ENCODE measurements around the gene TXLNA. TPM values are rescaled to one million over a fixed set of nuclear protein-coding genes. Genes with fewer than 3 reads are reported as not detected.

Gene TXLNA
- total and polyA plus RNA-seq, 7 experiments from 2014 or later = 16.7 to 83.3 (median 31.4) TPM

DNA sequence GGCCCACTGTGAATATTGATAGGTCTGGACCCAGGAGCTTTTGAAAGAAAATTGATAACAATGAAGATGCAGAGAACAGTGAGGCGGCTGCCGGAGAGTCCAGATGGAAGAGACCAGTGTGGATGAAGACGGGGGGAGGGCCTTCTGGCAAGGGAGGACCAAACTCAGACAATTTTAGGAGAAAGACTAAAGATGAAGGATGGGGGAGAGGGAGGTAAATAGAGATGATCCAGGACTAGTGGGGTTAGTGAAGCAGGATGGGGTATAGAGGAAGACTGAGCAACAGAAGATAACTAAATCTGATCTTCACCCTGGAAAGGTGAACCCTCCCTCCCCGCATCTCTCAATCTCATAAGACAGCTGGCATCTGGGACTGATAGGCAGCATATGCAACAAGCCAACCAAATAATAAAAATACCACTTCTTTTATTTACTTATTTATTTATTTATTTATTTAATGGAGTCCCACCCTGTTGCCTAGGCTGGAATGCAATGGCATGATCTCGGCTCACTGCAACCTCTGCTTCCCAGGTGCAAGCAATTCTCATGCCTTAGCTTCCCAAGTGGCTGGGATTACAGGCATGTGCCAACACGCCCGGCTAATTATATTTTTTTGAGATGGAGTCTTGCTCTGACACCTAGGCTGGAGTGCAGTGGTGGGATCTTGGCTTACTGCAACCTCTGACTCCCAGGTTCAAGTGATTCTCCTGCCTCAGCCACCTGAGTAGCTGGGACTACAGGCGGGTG lies 53.3 kb downstream of the TXLNA start:
- ATAC-seq = peak; percentile 11
- H3K27me3 Mint-ChIP-seq = no peaks in the 10 kb centered on the region
- DNase-seq = no peak
- no peaks in the 10 kb centered on the region for H3K27me3 ChIP-seq (ENCODE audit: control insufficient read depth in 2 of 2, insufficient read depth in 2 of 2, low read length in 2 of 2)
- no peak overlapping the region for H3K27ac ChIP-seq (ENCODE audit: low read depth, low read length)
- H3K4me1 Mint-ChIP-seq = peaks cover 0 to 10% (median 4%) of the 10 kb centered on the region in 7 donors
- intact Hi-C loops (cut with micrococcal nuclease) = no loop called here
- no peaks in the 10 kb centered on the region for H3K9me3 ChIP-seq (ENCODE audit: control insufficient read depth in 2 of 3, low read length in 3 of 3)
- no peak overlapping the region for H3K4me3 ChIP-seq (ENCODE audit: low read length)
- ChIA-PET POLR2A (interaction anchor here (0.6 kb wide), 1 partner anchor 21 kb away, joined by 3 read pairs; no protein-coding TSS in a partner anchor), CTCF (no interaction called here)
- peaks cover 11 to 15% (median 13%) of the 10 kb centered on the region in 5 donors for H3K36me3 Mint-ChIP-seq
- H3K27ac Mint-ChIP-seq = peak overlapping the region in 4 of 9 donors; percentile 25 to 77 (median 62)
- H3K4me1 ChIP-seq (ENCODE audit: control insufficient read depth in 2 of 2, insufficient read depth in 2 of 2, low read length in 2 of 2) = no peaks in the 10 kb centered on the region
- H3K9me3 Mint-ChIP-seq = no peaks in the 10 kb centered on the region
- H3K36me3 ChIP-seq (ENCODE audit: control insufficient read depth in 2 of 3, insufficient read depth in 3 of 3, low read length in 3 of 3) = peaks cover 10 to 44% (median 12%) of the 10 kb centered on the region in 3 experiments
- no peak overlapping the region for H3K4me3 Mint-ChIP-seq

DNA sequence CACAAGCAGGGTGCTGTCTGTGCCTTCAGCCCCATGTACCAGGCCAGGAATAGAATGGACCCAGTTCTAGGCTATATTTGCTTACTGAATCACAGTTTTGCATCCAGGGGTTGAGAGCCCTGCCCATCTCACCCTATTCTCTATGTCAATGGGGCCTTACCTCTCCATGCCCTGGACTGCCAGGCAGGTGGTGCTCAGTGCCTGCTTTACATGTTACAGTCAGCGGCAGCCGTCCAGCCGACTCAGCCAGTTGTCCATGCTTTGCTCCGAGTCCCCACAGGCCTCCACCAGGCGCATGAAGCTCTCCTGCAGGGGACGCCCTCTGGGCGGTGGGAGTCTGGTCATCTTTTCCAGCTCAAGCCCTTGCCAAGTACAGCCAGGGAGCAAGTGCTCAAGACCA lies 55.3 kb downstream of the TXLNA start:
- intact Hi-C loops (cut with micrococcal nuclease) = no loop called here
- H3K27me3 Mint-ChIP-seq = no peaks in the 10 kb centered on the region
- no peaks in the 10 kb centered on the region for H3K9me3 ChIP-seq (ENCODE audit: control insufficient read depth in 2 of 3, low read length in 3 of 3)
- no peaks in the 10 kb centered on the region for H3K9me3 Mint-ChIP-seq
- peaks cover 0 to 5% (median 0%) of the 10 kb centered on the region in 5 donors for H3K36me3 Mint-ChIP-seq
- H3K27ac ChIP-seq (ENCODE audit: low read depth, low read length) = no peak overlapping the region
- ATAC-seq (no peak), DNase-seq (no peak)
- H3K27ac Mint-ChIP-seq = no peak overlapping the region
- ChIA-PET POLR2A (interaction anchor here (28.2 kb wide), 1 partner anchor 25 kb away, joined by 738 read pairs; the partner anchor contains the start of gene LCK), CTCF (interaction anchor here (1.3 kb wide), 1 partner anchor 137 kb away, joined by 4 read pairs; no protein-coding TSS in a partner anchor)
- H3K4me1 Mint-ChIP-seq = peaks cover 0 to 7% (median 6%) of the 10 kb centered on the region in 7 donors
- peaks cover 0 to 29% (median 3%) of the 10 kb centered on the region in 3 experiments for H3K36me3 ChIP-seq (ENCODE audit: control insufficient read depth in 2 of 3, insufficient read depth in 3 of 3, low read length in 3 of 3)
- H3K4me1 ChIP-seq (ENCODE audit: control insufficient read depth in 2 of 2, insufficient read depth in 2 of 2, low read length in 2 of 2) = no peaks in the 10 kb centered on the region
- no peaks in the 10 kb centered on the region for H3K27me3 ChIP-seq (ENCODE audit: control insufficient read depth in 2 of 2, insufficient read depth in 2 of 2, low read length in 2 of 2)
- no peak overlapping the region for H3K4me3 Mint-ChIP-seq
- H3K4me3 ChIP-seq (ENCODE audit: low read length) = no peak overlapping the region

DNA sequence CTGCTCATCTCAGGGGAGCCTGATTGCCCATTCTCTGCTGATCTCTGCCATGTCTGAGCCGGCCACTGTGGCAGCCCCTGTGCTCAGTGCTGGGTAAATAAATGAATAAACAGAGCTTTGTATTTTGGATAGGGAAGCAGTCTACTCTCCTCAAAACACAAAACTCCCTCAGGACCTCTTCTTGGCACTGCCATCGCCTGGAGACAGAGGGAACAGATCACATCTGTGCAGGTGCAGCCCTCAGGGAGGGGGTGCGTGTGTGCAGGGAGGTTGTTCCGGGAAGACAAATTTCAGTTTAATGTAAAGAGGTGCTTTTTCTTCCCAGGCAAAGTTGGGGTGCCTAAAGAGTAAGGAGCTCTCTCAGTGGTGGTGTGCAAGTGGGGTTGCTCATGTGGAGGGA lies 59.9 kb downstream of the TXLNA start:
- peaks cover 0 to 6% (median 0%) of the 10 kb centered on the region in 3 experiments for H3K36me3 ChIP-seq (ENCODE audit: control insufficient read depth in 2 of 3, insufficient read depth in 3 of 3, low read length in 3 of 3)
- no peaks in the 10 kb centered on the region for H3K27me3 Mint-ChIP-seq
- H3K9me3 ChIP-seq (ENCODE audit: control insufficient read depth in 2 of 3, low read length in 3 of 3) = no peaks in the 10 kb centered on the region
- peak overlapping the region; percentile 68 to 93 (median 91) for H3K4me3 Mint-ChIP-seq
- no peak for DNase-seq
- peaks cover 8 to 16% of the 10 kb centered on the region in 2 donors for H3K4me1 ChIP-seq (ENCODE audit: control insufficient read depth in 2 of 2, insufficient read depth in 2 of 2, low read length in 2 of 2)
- H3K27me3 ChIP-seq (ENCODE audit: control insufficient read depth in 2 of 2, insufficient read depth in 2 of 2, low read length in 2 of 2) = no peaks in the 10 kb centered on the region
- no peak for ATAC-seq
- no peaks in the 10 kb centered on the region for H3K36me3 Mint-ChIP-seq
- peak overlapping the region in 5 of 9 donors; percentile 21 to 67 (median 43) for H3K27ac Mint-ChIP-seq
- H3K4me1 Mint-ChIP-seq = peaks cover 6 to 31% (median 21%) of the 10 kb centered on the region in 7 donors
- H3K4me3 ChIP-seq (ENCODE audit: low read length) = no peak overlapping the region
- ChIA-PET CTCF (interaction anchor here (0.6 to 4.1 kb wide), 6 partner anchors 10 to 698 kb away, joined by 6 to 38 read pairs (median 14); partner anchors contain the start of genes HDAC1 and LCK), POLR2A (interaction anchor here (0.6 to 28.2 kb wide), 14 partner anchors 13 to 120 kb away, joined by 3 to 738 read pairs (median 6); partner anchors contain the start of genes CCDC28B, HDAC1, LCK and MARCKSL1)
- intact Hi-C loops (cut with micrococcal nuclease) = no loop called here
- no peaks in the 10 kb centered on the region for H3K9me3 Mint-ChIP-seq
- no peak overlapping the region for H3K27ac ChIP-seq (ENCODE audit: low read depth, low read length)

DNA sequence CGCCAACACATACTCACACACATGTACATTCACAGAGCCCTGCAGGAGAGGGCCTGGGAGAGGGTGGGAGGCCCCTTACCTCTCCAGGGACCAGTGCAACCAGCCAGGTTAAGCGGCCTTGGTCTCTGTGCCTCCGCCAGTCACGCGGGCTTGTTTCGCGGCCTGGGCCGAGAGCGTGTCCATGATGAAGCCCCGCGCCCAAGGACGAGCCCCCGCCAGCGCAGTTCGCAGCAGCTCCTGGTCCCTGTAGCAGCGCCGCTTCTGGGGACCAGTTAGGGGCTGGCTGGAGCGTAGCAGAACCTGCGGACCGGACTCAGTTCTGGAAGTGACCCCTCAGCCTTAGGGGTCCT lies 60.3 kb downstream of the TXLNA start:
- Histone ChIP-seq H3K9me3 (ENCODE audit: control insufficient read depth in 2 of 3, low read length in 3 of 3) (no peaks in the 10 kb centered on the region), H3K4me1 (ENCODE audit: control insufficient read depth in 2 of 2, insufficient read depth in 2 of 2, low read length in 2 of 2) (peaks cover 8 to 16% of the 10 kb centered on the region in 2 donors), H3K4me3 (ENCODE audit: low read length) (peak overlapping the region; percentile 94), H3K27me3 (ENCODE audit: control insufficient read depth in 2 of 2, insufficient read depth in 2 of 2, low read length in 2 of 2) (no peaks in the 10 kb centered on the region), H3K36me3 (ENCODE audit: control insufficient read depth in 2 of 3, insufficient read depth in 3 of 3, low read length in 3 of 3) (peaks cover 0 to 6% (median 0%) of the 10 kb centered on the region in 3 experiments), H3K27ac (ENCODE audit: low read depth, low read length) (peak overlapping the region; percentile 68)
- peak overlapping the region in 3 of 9 donors; percentile 52 to 82 (median 79) for H3K27ac Mint-ChIP-seq
- H3K4me1 Mint-ChIP-seq = peaks cover 6 to 31% (median 21%) of the 10 kb centered on the region in 7 donors
- peak overlapping the region; percentile 87 to 93 (median 91) for H3K4me3 Mint-ChIP-seq
- no peaks in the 10 kb centered on the region for H3K36me3 Mint-ChIP-seq
- DNase-seq = no peak
- ATAC-seq = no peak
- POLR2A ChIA-PET = interaction anchor here (0.7 to 28.2 kb wide), 18 partner anchors 8 to 155 kb away, joined by 3 to 738 read pairs (median 6); partner anchors contain the start of genes BSDC1, CCDC28B, HDAC1 and LCK
- intact Hi-C loops (cut with micrococcal nuclease) = loop anchor here (1.0 to 2.0 kb wide), 8 partner anchors 12 to 133 kb away; partner anchors contain the start of genes EIF3I (in 1 of the 2), HDAC1 (in 1 of the 2), LCK (in 1 of the 2) and TMEM234 (in 1 of the 2)
- no peaks in the 10 kb centered on the region for H3K9me3 Mint-ChIP-seq
- H3K27me3 Mint-ChIP-seq = no peaks in the 10 kb centered on the region
- CTCF ChIA-PET = interaction anchor here (1.0 to 4.1 kb wide), 15 partner anchors 10 to 145 kb away, joined by 3 to 38 read pairs (median 7); partner anchors contain the start of genes HDAC1 and LCK

DNA sequence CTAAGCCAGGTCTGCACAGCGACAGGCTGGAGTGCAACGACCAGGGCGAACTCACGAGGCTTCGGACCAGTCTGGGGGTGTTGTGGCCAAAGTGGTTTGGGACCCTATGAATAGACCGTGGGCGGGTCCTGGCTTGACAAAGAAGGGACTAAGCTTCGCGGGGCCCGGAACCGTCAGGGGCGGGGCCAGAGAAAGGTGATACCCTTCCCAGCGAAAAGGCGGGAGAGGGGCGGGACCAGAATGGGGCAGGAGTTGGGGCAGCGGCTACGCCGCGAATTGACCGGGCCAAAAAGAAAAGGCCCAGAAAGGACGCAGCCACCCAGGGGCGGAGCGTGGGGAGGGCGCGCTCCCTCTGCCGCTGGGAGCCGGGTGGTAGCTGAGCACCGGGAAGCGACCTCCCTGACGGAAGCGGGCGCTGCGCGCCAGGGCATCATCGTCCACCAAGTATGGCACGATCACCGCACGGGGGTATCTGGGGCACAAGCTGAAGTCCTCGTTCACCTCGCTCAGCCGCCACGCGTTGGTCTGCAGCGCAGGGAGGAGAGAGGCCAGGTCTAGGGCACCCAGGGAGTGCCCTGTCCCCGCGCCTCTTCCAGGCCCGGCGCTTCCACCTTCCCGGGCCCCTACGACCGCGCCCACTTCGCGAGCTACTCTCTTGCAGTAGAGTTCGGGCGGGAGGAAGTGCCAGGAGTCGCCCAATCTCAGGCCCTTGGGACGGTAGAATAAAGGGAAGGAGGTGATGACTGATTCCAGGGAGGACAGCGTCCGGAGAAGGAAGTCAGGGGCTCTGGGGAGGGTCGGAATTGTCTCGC lies 60.9 kb downstream of the TXLNA start:
- no peaks in the 10 kb centered on the region for H3K9me3 Mint-ChIP-seq
- ChIA-PET CTCF (interaction anchor here (0.8 to 4.1 kb wide), 24 partner anchors 9 to 144 kb away, joined by 3 to 38 read pairs (median 6); partner anchors contain the start of genes HDAC1, LCK and MARCKSL1), POLR2A (interaction anchor here (0.7 to 28.2 kb wide), 20 partner anchors 9 to 154 kb away, joined by 3 to 738 read pairs (median 4); partner anchors contain the start of genes BSDC1, CCDC28B, HDAC1 and KPNA6)
- H3K4me1 Mint-ChIP-seq = peaks cover 6 to 31% (median 22%) of the 10 kb centered on the region in 7 donors
- Histone ChIP-seq H3K4me1 (ENCODE audit: control insufficient read depth in 2 of 2, insufficient read depth in 2 of 2, low read length in 2 of 2) (peaks cover 8 to 17% of the 10 kb centered on the region in 2 donors), H3K4me3 (ENCODE audit: low read length) (peak overlapping the region; percentile 94), H3K27me3 (ENCODE audit: control insufficient read depth in 2 of 2, insufficient read depth in 2 of 2, low read length in 2 of 2) (no peaks in the 10 kb centered on the region), H3K27ac (ENCODE audit: low read depth, low read length) (peak overlapping the region; percentile 68), H3K36me3 (ENCODE audit: control insufficient read depth in 2 of 3, insufficient read depth in 3 of 3, low read length in 3 of 3) (peaks cover 0 to 6% (median 0%) of the 10 kb centered on the region in 3 experiments), H3K9me3 (ENCODE audit: control insufficient read depth in 2 of 3, low read length in 3 of 3) (no peaks in the 10 kb centered on the region)
- intact Hi-C loops (cut with micrococcal nuclease) = loop anchor here (1.0 to 2.0 kb wide), 8 partner anchors 11 to 132 kb away; partner anchors contain the start of genes EIF3I (in 1 of the 2), HDAC1 (in 1 of the 2), LCK (in 1 of the 2) and TMEM234 (in 1 of the 2)
- H3K36me3 Mint-ChIP-seq = no peaks in the 10 kb centered on the region
- no peaks in the 10 kb centered on the region for H3K27me3 Mint-ChIP-seq
- DNase-seq (peak in 7 of 9 donors; percentile 33 to 73 (median 57)), ATAC-seq (peak; percentile 78)
- H3K4me3 Mint-ChIP-seq = peak overlapping the region; percentile 87 to 93 (median 91)
- H3K27ac Mint-ChIP-seq = peak overlapping the region in 8 of 9 donors; percentile 40 to 92 (median 83)
